NT2/D1 (cell line): ENCODE results near the gene IST1.

Experiments
- YY1 ChIP-seq: IDR thresholded peaks from 2 replicates; pipeline ENCODE4 v1.6.1; 2011; ENCODE audit not compliant: insufficient read length, insufficient read depth
- ZNF274 ChIP-seq: IDR thresholded peaks from 2 replicates; pipeline ENCODE4 v1.6.1; 2011; ENCODE audit warnings: mild to moderate bottlenecking, low read depth, low read length

- no peak for TF ChIP-seq YY1
- TF ChIP-seq ZNF274 = no peak
Observed at GRCh38 chr16:71930013-71930563, 34.8 kb downstream of the IST1 start.
